Measurements from ENCODE around the gene RGS3.

RGS3 gene

GRCh38 chr9:113585555-113585954 lies 122.0 kb downstream of the RGS3 start:
- DNase-seq (ENCODE audit: low read depth), result no peak

GRCh38 chr9:113587471-113588031 lies 124.0 kb downstream of the RGS3 start:
- no peak for DNase-seq (ENCODE audit: low read depth)

GRCh38 chr9:113588242-113588810 lies 124.8 kb downstream of the RGS3 start:
- no peak for DNase-seq (ENCODE audit: low read depth)

- DNase-seq (ENCODE audit: low read depth), result no peak
These were observed 125.4 kb downstream of the RGS3 start for GRCh38 chr9:113588936-113589335.

GRCh38 chr9:113589407-113589806 lies 125.9 kb downstream of the RGS3 start:
- no peak for DNase-seq (ENCODE audit: low read depth)

- no peak for DNase-seq (ENCODE audit: low read depth)
These were observed 126.4 kb downstream of the RGS3 start for GRCh38 chr9:113589890-113590289.

GRCh38 chr9:113590389-113590788 lies 126.9 kb downstream of the RGS3 start:
- no peak for DNase-seq (ENCODE audit: low read depth)

- DNase-seq (ENCODE audit: low read depth), result no peak
These were observed 127.7 kb downstream of the RGS3 start for GRCh38 chr9:113590991-113591898.

- no peak for DNase-seq (ENCODE audit: low read depth)
These were observed 128.5 kb downstream of the RGS3 start for GRCh38 chr9:113591899-113592625.

GRCh38 chr9:113592876-113593575 lies 129.5 kb downstream of the RGS3 start:
- no peak for DNase-seq (ENCODE audit: low read depth)

- peak; percentile 94 for DNase-seq (ENCODE audit: low read depth)
These were observed 130.3 kb downstream of the RGS3 start for GRCh38 chr9:113593682-113594281.

- no peak for DNase-seq (ENCODE audit: low read depth)
These were observed 131.2 kb downstream of the RGS3 start for GRCh38 chr9:113594484-113595299.

GRCh38 chr9:113596616-113597320 lies 133.2 kb downstream of the RGS3 start:
- DNase-seq (ENCODE audit: low read depth), result no peak

- no peak for DNase-seq (ENCODE audit: low read depth)
These were observed 134.1 kb downstream of the RGS3 start for GRCh38 chr9:113597390-113598241.

GRCh38 chr9:113598451-113598850 lies 134.9 kb downstream of the RGS3 start:
- DNase-seq (ENCODE audit: low read depth), result no peak

- DNase-seq (ENCODE audit: low read depth), result no peak
These were observed 135.4 kb downstream of the RGS3 start for GRCh38 chr9:113598883-113599282.

- no peak for DNase-seq (ENCODE audit: low read depth)
These were observed 136.1 kb downstream of the RGS3 start for GRCh38 chr9:113599646-113600022.

- DNase-seq (ENCODE audit: low read depth), result no peak
These were observed 136.7 kb downstream of the RGS3 start for GRCh38 chr9:113600023-113600823.
